Eye (tissue), 1 donor: ENCODE data around the gene ZNF471.

ENCODE experiments used
- DNase-seq: peaks from one replicate; pipeline ENCODE4 v3.0.0-alpha.2; 2015

Gene ZNF471

DNA sequence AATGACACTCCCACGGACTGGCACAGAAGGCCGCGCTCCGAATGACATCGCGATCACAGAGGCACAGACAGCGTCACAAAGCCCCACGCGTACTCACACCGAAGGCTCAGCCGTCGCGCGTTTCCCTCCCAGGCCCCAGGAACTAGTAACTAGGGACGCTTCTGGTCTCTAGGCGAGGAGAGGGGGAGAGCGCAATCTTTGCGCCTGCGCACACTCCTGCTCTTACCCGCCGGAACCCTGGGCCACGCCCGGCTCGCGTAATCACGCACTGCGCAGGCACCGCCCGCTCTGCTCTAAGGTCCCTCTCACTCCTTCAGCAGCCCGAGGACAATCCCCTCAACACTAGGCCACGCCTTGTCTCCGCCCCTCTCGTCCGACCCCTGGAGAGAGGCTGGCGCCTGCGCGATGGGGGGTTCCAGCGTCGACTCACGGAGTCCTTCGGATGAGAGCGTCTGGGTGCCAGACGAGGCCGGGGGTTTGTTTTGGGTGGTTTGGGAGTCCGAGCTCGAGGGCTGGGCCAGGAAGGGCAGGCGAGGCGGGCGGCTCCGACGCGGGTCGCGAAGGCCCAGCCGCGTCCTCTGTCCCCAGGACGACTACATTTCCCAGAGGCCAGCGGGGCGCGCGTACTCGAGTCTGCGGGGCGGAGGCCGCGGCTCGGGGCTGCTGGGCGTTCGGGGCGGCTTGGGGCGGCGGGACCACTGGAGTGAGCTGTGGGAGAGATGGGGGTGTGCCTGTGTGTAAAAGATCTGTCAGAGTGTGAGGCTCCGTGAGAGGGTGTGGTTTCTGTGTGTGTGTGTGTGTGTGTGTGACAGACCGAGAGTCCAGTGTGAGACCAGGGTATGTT lies at the start of gene ZNF471:
ZNF471 (plus strand) TSS at position 410 of the 844 bp plus-strand sequence. CDS start 3,717 bp downstream, outside the sequence.
- peak; percentile 100 for DNase-seq

GRCh38 chr19:56474308-56474707 lies 33.3 kb upstream of the ZNF471 start:
- DNase-seq = peak; percentile 65

DNA sequence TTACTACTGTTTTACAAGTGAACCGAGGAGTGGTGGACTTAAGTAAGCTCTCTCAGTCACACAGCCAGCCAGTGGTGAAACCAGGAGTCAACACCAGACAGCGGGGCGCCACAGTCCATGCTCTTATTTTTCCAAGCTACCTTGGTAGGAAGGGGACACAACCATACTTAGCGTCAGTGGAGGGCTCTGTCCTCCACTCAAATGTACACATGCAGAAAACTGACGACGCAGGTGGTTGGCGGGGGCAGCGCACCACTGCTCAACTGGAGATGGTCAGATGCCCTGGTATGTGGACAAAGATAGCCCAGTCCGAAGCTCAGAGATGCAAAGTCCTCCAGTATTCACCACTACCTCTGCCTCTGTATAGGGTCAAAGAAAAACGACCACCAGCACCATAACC lies 31.6 kb upstream of the ZNF471 start:
- DNase-seq = no peak

GRCh38 chr19:56476651-56477428 lies 30.8 kb upstream of the ZNF471 start, which contains the start of gene ZNF667:
Gene ZNF667 (minus strand): TSS chr19:56477345. CDS start chr19:56462370, 14,975 bp downstream.
- DNase-seq = peak; percentile 83

- DNase-seq = peak; percentile 98
These were observed 30.0 kb upstream of the ZNF471 start for GRCh38 chr19:56477429-56478338.

DNA sequence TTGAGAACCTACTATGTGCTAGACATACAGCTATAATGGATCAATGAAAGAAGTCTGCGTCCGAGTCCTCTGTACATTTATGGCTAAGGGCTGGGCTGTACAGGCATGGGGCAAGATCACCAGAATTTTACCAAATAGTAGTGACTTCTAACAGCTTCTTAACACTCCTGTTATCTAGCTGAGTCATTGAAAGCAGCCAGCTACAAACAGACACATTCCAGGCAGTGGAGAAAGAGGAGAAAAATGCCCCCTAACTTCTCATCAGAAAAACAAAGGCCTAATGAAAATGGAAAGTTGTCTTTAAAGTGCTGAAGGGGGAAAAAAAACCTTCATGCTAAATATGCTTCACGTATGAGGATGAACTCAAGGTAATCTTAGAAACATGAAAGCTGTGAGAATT lies 16.3 kb upstream of the ZNF471 start:
- no peak for DNase-seq

DNA sequence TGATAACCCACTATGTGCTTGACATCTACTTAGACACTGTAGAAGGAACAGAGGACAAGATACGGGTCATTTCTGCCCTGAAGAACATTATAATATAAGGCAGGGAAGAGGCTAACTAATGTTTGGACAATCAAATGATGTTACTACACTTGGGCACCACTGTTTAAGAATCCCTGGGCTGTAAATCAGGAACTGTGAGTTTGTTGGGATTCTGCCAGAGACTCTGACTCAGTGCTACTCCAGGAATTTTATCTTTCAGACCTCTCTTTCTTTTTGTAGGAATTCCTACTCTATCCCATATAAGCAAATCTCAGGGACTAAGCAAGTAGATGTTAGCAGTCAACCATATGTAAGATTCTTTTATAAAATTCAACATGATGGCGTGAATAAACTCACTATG lies 3.1 kb upstream of the ZNF471 start:
- DNase-seq = no peak

GRCh38 chr19:56508290-56508778 lies 679 bp downstream of the ZNF471 start:
- DNase-seq = no peak

GRCh38 chr19:56525214-56525860 lies 17.7 kb downstream of the ZNF471 start:
- no peak for DNase-seq

DNA sequence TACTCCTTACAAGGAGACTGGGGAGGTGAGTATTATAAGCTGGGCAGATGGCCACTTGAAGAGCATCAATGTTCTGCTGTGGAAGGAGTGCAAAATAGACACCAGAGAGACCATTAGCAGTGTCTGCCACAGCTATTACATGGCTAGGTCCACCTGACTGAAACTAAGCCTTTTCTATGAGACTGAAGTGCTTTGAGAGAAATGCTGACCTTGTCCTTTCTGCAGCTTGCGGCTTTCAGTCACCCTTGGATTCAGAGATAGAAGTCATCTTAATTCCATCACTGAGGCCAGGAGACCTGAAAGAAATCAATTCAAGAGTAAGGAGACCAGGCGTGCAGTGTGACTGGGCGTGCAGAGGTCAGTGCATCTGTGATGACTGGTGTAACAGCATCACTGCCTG lies 29.8 kb downstream of the ZNF471 start:
- DNase-seq = no peak

DNA sequence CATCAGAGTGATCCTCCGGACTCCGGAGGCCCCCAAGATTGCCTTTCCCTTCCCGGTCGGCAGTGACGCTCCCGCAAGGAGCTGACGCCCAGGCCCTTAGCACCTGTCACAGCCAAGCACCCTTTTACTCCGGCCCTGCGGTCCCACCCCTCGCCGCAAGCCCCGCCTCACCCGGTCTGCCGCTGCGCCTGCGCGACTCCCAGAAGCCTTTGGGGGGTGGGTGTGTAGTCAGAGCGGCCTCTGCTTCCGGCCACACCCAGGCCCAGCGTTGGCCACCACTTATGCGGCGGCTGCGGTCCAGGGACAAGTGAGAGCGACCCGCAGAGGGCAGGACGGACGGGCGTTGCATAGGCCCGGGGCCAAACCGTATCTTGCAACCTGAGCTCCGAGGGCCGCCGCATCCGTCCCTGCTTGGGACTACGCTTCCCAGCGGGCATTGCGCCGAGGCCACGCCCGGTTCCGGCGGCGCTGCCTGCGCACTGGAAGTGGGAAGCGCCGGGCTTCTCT lies 30.7 kb downstream of the ZNF471 start:
- DNase-seq = peak; percentile 97

GRCh38 chr19:56538761-56539263 lies 31.2 kb downstream of the ZNF471 start, which contains the start of gene ZFP28:
Gene ZFP28 (plus strand): TSS chr19:56538948. CDS start chr19:56539019, 71 bp downstream.
- no peak for DNase-seq

DNA sequence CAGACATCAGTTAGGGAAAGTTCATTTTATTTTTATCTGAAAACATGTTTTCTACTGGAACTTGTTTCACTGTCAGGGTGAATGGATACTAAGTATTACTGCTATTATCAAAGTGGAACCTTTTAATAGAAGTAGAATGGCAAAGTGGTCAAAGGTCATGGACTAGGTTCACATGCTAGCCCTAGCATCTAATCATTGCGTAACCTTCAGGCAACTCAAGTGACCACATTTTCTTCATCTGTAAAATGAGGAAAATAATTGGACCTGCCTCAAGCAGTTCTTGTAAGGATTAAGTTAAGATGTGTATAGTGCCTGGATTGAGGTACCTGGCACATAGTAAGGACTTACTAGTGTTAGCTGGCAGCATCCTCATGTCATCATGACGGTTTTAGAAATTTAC lies 36.1 kb downstream of the ZNF471 start:
- no peak for DNase-seq

DNA sequence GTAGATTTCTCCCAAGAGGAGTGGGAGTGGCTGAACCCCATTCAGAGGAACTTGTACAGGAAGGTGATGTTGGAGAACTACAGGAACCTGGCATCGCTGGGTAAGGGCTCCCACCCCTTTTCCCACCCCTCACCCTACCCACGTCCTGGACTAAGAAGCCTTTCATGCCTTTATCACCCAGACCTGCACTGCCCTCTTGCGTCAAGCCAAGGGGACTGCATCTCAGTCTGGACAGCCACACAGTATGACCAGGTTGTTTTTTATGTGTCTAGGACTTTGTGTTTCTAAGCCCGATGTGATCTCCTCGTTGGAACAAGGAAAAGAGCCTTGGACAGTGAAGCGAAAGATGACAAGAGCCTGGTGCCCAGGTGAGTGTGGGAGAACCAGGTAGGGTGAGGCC lies 39.9 kb downstream of the ZNF471 start:
- DNase-seq = peak; percentile 21

GRCh38 chr19:56554272-56554869 lies 46.7 kb downstream of the ZNF471 start:
- no peak for DNase-seq

GRCh38 chr19:56562766-56563165 lies 55.1 kb downstream of the ZNF471 start:
- no peak for DNase-seq

GRCh38 chr19:56566904-56567273 lies 59.2 kb downstream of the ZNF471 start:
- no peak for DNase-seq

DNA sequence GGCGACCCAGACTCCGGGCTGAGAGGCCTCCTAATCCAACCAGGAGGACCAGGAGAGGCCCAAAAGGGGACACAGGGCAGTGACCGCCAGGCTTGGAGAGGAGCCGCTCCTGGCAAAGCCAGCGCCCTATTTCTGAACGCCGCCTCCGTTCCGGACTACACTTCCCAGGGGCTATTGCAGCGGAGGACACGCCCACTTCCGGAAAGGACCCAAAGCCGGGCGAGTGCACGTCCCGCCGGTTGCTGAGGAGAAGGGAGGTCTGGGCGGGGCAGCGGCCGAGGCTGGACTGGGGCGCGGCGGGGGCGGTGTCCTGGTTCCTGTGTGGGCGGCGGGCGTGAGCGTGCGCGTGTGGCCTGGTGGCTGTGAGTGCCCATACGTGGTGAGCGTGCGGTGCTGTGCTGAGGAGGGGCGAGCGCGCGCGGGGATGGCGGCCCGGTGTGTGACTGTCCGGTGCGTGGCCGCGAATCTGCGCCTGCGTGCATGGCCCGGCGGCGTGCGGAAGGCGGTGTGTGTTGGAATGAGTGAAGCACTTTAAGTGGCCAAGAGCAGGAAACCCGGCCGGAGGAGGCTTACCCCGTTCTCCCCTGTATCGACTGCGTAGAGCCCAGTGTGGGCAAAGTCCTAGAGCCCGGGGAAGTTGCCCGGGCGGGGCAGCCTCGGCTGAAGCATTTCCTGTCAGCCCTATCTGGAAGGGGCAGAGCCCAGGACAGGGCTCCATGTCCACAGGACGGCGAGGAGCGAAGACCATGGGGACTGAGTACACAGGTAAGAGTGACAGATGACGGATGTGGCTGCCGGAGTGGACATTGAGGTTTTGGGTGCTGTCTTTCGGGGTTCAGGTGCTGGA lies 59.8 kb downstream of the ZNF471 start, which contains the start of gene ZNF470:
ZNF470 (plus strand) TSS at position 195 of the 847 bp plus-strand sequence. CDS start 2,844 bp downstream, outside the sequence.
- DNase-seq = peak; percentile 97

- DNase-seq = peak; percentile 41
These were observed 64.9 kb downstream of the ZNF471 start for GRCh38 chr19:56572589-56572988.

DNA sequence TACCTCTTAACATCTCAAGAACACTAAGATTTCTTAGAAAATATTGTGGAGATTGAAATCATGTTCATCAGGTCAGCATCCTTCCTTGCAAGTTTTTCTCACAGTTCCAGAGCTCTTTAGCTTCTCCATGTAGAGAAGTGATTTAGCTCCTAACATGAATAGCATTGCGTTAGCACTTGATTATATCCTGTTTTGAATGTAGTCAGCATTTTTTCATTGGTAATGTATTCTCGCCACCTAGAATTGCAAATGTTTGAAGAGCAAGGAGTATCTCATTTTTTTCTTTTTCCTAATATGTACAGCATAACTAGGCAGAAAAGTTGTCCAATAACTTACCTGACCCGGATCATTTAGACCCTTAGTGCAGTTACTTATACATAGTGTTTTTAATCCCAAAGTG lies 66.3 kb downstream of the ZNF471 start:
- no peak for DNase-seq
